HG02763 (cell line): ENCODE data around the gene PNLIPRP3.
"Not testable (repeated sequence)": the region's sequence is repeated elsewhere in the genome, so short reads cannot be mapped to it uniquely, and the experiment has no call there.

ENCODE experiments used
- ATAC-seq: cut with Tn5 transposase; IDR thresholded peaks from one replicate; pipeline ENCODE4 v1.9.1; 2021; ENCODE audit warnings: mild to moderate bottlenecking, moderate library complexity; ENCODE audit not compliant: unreplicated experiment

Gene PNLIPRP3

DNA sequence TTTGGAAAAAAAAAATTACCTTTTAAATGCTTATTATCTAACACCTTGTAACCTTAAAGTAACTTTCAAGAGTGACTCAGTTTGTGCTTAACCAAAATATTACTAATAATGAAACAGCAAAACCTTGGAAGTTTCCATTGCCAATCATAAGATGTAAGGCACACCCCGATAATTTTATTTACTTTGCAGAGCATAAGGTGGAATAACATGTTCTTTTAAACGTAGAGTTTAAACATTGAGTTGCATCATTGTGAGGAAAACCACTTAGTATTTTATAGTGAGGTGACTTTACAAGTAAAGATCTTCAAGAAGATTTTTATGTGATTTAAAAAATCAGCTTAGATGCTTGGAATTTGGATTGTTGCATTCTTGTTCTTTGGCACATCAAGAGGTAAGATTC lies at the start of gene PNLIPRP3:
Gene PNLIPRP3 (plus strand): TSS at position 177 of the 400 bp plus-strand sequence. CDS start 166 bp downstream, at position 343.
- no peak for ATAC-seq

DNA sequence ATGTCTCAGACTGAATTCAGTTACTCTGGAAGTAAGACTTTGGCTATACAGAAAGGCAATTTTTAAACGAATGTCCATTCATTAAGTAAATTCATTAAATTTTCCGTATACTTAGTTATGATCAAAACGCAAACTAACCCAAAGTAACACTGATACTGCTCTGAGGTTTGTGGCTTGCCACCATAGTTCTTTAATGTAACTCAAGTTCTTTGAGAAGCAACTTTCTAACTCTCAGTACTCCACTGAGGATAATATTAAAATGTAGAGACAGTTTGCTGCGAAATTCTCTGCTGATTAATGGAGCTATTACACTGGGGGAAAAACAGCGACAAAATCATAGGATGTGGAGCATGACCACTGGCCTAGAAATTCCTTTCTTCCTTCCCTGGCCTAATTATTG lies 45.4 kb upstream of the PNLIPRP3 start:
- no peak for ATAC-seq

DNA sequence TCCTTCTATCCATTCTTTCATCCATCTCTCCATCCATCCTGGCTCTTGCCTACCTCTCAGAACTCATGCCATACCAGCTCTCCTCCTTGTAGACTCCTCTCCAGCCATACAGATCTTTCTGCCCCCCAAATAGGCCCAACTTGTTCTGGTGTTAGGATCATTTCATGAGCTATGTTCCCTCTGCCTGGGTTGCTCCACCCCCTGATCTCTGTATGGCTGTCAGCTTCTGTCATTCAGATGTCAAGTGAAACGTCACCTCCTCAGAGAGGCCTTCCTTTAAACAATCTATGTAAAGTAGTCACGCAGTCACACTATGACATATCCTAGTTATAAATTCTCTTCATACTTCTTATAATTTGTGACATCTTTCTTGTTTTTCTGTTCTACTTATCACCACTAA lies 42.3 kb upstream of the PNLIPRP3 start:
- ATAC-seq, result no peak

DNA sequence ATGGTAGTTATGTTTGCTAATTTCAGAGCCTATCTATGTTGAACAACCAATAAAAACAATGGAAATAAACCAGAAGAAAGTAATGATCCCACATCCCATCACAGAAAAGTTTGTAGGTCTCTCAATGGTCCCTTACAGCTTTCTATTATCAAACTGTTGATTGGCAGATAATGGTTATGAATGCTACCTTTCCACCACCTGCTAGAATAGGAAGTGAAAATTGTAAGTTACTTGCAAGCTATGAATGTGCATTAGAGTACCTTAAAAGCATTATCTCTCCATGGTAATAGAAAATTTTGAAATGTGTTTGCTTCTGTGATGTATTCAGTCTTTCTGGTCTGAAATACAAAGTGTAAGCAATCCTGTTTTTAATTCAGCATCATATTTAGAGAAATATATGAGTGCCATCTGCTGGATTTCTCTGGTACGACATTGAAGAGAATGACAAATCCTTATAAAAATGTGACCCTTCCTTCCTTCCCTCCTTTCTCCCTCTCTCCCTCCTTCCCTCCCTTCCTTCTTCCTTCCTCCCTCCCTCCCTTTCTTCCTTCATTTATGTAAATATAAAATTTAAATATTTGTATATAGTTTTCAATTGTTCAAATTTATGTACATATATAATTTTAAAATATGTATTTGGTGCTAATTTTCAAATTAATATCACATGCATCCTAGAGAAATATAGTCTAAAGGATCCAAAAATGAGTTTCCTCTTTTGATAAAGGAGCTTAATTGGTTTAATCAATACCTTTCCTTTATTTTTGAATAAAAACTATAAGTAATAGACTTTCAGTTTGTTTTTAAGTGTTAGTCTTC lies 41.4 kb upstream of the PNLIPRP3 start:
- ATAC-seq, result no peak

DNA sequence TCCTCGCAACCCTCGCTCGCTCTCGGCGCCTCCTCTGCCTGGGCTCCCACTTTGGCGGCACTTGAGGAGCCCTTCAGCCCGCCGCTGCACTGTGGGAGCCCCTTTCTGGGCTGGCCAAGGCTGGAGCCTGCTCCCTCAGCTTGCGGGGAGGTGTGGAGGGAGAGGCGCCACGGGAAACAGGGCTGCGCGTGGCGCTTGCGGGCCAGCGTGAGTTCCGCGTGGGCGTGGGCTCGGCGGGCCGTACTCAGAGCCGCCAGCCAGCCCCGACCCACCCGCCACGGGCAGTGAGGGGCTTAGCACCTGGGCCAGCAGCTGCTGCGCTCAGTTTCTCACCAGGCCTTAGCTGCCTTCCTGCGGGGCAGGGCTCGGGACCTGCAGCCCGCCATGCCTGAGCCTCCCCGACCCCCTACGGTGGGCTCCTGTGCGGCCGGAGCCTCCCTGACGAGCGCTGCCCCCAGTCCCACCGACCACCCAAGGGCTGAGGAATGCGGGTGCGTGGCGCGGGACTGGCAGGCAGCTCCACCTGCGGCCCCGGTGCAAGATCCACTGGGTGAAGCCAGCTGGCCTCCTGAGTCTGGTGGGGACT lies 34.3 kb upstream of the PNLIPRP3 start:
- not testable (repeated sequence) for ATAC-seq

DNA sequence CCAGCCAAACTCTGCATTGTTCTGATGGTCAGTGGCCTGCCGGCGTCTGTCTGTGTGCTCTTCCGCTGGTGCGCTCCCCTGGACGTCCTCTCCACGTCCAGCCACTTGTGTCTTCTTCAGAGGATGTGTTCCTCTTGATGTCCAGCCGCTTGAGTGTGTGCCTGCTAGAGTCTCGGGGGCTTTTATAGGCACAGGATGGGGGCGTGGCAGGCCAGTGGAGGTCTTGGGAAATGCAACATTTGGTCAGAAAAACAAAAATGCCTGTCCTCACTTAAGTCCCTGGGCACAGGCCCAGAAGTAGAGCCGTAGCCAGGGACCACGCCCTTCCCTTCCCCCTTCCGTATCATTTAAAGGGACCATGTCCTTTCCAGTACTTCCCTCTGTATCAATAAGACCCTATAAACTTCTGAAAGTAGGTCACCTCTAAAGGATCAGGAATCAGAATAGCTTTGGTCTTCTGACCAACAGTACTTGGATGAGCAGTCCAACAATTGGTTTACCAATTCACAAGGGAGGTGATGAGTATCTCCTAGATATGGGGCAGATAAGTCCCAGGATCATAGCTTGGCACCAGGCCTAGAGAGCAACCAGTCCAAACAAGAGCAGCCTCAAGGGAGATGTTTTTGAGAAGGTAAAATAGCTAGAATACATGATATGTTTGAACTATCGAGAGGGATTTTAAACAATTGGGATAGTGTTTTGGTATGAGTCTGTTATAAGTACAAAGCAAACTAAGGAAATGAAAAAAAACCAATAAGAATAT lies 32.2 kb upstream of the PNLIPRP3 start:
- ATAC-seq, result no peak

DNA sequence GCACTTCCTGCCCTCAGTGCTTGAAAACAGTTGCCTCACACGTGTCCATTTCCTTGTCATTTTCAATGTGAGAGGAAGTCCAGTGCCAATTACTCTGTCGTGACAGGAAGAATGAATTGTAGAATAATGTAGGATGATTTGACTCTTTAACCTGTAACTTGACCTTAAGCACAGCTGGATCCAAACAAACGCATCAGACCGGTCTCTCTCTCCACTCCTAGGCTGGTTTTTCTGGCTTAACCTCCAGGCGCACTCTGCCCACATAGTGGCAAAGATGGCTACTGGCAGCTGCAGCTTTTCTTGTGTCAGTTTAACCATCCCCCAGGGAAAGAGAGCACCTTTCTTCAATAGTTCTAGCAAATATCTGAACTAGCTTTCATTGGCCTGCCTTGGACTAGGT lies 29.4 kb upstream of the PNLIPRP3 start:
- ATAC-seq, result no peak

DNA sequence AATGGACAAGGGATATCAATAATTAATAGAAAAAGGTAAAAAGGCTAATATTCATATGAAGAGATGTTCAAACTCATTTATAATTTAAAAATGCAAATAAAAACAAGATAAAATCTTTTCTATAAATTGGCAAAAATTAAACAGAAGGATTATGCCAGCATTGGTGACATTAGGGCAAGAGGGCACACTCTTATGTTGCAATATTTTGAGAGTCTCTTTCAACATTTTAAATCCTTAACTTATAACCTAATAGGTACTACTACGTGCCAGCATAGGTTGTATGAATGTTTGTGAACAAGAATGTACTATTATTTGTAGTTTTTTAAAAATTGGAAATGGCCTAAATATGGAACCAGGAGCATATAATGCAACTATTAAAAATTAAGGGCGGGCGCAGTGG lies 24.8 kb upstream of the PNLIPRP3 start:
- ATAC-seq, result no peak

DNA sequence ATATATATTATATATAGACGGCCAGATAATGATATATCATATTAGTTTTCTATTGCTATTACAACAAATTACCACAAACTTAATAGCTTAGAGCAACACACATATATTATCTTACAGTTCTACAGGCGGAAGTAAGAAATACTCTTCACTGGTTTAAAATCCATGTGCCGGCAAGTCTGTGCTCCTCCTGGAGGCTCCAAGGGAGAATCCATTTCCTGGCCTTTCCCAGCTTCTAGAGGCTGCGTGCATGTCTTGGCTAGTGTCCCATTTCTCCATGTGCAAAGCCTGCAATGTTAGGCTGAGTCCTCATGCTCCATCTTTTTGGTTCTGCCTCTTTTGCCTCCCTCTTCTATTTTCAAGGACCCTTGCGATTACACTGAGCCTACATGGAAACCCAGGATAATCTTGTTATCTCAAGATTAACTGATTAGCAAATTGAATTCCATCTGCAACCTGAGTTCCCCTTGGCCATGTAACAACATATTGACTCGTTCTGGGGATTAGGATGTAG lies 23.9 kb upstream of the PNLIPRP3 start:
- no peak for ATAC-seq

DNA sequence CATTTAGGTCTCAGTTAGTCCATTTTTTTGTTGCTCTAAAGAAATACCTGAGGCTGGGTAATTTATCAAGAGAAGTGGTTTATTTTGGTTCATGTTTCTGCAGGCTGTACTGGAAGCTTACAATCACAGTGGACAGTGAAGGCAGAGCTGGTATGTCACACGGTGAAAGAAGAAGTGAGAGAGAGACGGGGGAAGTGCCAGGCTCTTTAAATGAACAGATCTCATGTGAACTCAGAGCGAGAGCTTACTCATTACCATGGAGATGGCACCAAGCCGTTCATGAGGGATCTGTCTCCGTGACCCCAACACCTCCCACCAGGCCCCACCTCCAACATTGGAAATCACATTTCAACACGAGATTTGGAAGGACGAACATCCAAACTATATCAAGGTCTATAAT lies 18.9 kb upstream of the PNLIPRP3 start:
- peak; percentile 63 for ATAC-seq

DNA sequence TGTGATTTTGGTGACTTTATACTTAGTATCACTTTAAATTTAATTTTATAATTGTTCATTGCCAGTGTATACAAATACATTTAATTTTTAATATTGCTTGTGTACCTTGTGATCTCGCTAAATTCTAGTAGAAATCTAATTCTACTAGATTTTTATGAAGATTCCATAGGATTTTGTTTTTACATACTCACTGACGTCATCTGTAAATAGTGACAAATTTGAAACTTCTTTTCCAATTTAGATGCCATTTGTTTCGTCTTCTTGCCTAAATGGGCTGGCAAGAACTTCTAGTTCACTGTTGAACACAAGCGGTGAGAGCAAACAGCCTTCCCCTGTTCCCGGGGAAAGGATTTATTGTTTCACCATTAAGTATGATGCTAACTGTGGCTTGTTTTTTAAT lies 17.3 kb upstream of the PNLIPRP3 start:
- no peak for ATAC-seq

DNA sequence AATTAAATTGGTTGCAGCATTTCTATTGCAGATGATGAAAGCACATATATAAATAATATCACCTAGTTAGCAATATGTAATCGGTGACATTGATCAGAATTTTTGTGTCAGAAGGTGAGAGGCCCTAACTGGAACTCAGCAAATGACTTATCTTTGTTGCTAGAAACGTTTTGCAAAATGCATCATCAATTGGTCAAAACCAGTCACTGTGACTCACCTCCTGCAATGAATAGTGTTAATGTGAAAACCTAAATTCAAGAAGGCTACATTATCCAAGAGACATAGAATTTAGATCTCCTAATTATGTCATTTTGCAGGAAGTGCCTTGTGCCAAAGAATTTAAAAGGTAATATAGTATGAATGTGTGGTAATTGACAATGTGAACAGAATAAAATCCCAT lies 9.8 kb upstream of the PNLIPRP3 start:
- ATAC-seq, result no peak

DNA sequence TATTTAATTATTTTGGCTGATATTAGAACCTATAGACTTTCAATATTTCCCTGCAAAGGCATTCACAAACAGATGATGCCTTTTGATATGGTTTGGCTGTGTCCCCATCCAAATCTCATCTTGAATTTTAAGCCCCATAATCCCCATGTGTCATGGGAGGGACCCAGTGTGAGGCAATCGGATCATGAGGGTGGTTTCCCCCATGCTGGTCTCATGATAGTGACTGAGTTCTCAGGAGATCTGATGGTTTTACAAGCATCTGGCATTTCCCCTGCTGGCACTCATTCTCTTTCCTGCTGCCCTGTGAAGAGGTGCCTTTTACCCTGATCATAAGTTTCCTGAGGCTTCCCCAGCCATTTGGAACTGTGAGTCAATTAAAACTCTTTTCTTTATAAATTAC lies 9.3 kb upstream of the PNLIPRP3 start:
- no peak for ATAC-seq

DNA sequence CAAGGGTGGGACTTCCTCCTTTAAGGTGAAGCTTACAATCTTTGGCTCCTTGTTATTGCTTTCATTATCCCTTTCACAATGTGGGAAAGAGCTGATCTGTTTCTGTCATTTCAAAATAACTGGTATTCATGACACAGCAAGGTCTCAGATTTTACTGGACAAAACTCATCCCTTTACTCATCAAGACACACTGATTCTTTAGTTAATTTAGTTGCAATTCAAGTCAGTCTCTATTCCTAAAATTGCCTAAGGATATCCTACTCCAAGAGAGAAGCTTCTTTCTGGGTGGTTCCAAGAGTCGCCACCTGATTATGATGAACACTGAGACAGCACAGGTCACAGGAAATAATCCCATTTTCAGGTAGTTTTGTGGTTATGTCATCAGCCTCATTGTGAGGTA lies 5.8 kb upstream of the PNLIPRP3 start:
- ATAC-seq, result no peak

DNA sequence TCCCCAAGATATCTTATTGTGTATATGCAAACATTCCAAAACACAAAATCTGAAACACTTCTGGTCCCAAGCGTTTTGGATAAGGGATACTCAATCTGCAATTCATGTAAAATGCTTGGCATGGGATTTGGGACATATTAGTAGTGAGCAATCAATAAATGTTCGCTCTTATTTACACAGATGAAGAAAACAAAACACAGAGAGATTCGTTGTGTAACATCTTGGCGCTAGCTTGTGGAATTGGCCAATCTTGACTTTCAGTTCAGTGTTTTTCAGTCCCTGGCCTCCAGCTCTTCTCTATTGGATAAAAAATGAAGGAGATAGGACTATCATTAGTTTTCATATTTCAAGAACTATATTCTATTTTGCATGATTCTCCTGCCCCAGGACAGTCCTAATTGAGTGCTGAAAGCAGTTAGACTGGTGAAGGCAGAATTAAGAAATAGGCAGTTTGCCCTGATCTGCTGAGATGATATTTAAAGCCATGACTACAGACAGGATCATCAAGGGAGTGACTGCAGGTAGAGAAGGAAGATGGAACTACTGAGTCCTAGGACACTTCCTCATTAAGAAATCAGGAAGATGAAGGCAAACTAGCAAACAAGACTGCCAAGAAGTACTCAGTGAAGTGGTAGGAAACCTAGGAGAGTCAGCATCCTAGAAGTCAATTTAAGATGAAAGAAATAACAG lies 1.8 kb downstream of the PNLIPRP3 start:
- no peak for ATAC-seq

DNA sequence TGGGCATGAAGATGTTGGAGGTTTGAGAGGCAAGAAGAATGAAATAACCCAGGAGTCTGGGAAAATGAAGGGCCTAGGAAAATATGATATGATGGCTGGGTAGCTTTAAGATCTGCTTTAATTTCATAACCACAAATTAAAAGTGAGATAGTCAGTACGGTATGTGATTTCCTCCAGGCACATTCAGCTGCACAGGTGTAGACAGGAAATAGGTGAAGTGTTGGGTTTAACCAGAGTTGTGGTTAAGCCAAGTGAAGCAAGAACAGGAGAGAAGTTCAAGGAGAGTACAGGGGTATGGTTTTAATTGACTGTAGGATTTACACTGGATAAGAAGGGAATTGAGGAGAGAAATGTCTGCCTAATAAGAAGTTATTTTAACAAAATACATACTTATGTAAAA lies 2.6 kb downstream of the PNLIPRP3 start:
- no peak for ATAC-seq

DNA sequence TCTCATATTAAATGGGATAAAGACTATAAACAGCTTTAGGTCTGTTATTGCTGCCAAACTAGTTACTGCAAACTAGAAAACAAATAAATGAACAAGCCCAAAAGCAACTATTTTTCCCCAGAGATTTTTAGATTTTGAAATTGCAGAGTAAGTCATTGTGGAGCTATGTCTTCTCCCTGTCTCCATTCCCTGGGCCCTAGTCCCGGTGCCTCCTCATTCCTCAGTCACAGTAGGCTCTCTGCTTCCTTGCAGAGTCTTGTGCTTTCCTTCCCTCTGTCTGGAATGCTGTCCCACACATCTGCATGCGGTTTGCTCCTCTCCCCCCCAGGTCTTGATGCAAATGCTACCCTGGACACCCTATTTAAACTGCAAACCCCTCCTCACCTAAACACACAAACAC lies 4.0 kb downstream of the PNLIPRP3 start:
- no peak for ATAC-seq

DNA sequence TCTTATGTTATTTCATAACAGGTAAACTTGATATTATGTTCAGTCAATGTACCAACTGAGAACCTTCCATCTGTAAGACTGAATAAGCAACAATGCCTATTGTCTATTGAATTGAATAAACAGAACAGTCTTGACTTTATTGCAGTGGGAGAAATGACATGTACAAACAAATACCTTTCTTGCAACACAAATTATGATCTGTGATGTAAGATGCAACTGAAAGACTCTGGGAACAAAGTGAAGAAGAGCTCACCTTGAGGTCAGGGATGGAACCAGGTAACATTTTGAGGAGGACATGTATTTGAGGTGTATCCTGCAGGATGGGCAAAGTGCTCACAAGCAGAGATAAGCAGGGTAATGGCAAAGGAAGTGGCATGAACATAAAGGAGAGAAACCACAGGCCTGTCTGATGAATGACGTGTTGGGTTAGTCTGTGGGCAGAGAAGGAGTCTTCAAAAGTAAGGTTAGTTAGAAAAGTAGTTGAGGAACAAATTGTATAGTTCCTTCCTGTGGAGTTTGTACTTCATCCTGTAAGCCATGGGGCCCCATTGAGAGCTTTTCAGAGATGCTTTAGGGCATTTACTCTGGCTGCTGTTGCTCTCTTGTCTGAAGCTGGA lies 9.5 kb downstream of the PNLIPRP3 start:
- no peak for ATAC-seq

DNA sequence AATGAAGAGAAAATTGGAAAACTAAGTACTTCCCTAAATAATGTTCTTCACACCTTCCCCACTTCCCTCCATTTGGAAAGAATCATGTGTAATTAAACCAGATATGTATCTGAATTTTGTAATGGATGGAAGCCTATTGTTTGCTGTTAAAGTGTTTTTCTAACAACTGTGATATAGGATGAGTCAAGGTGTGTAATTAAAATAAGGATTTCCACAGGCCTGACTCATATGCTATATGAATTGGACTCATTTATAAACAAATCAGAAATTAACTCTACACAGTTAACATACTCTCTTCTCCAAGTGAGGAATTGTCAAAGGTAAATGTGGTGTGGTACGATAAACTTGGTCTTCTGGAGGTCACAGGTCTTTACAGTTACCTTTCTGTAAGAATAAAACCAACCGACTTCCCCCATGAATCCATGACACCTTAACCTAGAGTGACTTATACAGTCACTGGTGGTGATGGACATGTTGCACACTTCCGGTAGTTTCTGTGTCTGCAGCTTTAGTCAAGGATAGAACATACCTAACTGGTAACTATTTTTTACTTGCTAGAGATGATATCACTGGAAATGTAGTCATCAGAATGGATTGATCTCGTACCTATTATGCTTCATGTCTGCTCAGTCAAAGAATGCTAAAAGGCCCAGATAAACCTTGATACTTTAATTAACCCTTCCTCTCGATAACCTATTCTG lies 12.8 kb downstream of the PNLIPRP3 start:
- ATAC-seq, result no peak

DNA sequence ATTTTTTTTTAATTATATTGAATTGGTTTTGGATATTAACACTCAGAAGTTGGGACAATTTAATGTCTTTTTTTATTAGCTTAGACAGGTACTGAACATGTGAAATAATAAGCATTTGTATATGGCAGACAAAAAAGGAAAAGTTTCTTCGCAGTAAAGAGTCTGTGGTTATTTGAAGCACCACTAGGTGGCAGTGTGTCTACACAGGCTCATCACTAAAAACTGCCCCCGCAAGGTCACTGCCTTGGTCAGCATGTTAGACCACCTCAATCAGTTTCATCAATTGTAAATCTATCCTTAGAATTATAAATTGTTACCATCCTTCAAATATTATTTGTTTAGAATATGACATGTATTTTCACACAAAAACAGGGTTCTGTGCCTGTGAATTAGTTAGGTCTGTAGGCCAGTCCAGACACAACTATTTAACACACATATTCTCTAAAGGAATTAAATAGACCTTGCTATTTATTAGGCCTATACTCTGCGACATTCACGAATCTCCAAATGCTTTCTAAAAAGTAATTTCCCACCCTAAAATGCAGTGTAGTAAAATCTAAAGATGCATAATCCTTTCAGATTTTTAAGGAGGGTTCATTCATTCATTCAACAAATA lies 17.0 kb downstream of the PNLIPRP3 start:
- no peak for ATAC-seq
